ENCODE results near the gene QPCT. TPM values are rescaled to one million over a fixed set of nuclear protein-coding genes. Genes with fewer than 3 reads are reported as not detected.

The QPCT gene
- total RNA-seq, 1 experiment from 2014 or later: not detected

DNA sequence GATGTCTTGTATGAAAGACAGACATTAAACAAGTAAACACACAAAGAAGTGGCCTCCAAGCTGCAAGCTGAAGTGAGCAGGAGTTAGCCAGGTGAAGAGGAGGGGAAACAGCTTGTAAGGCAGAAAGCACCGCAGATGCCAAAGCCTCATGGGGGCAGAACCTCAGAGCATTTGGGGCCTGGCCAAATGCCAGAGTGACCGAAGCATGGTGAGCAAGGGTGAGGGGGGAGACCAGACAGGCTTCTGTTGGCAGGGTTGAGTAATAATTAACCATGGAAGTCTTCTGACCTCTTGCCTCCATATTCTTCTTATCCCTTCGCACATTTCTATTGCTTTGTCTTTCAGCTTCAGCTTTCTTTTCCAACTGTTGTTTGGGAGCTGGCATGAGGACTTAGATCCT lies 5.6 kb downstream of the QPCT start:
- peak overlapping the region; percentile 67 for H3K18ac ChIP-seq (ENCODE audit: insufficient read length, low read depth, low read length)
- no CpG with 5 or more reads among the region's 3 CpGs for WGBS (ENCODE audit: extremely low coverage, insufficient read length, low lambda C conversion rate)
- no peak overlapping the region for H2BK120ac ChIP-seq (ENCODE audit: low read depth, low read length, poor library complexity, severe bottlenecking)
- no peaks in the 10 kb centered on the region for H3K23me2 ChIP-seq (ENCODE audit: insufficient read length, low read depth, low read length, poor library complexity, severe bottlenecking)
- H3K14ac ChIP-seq (ENCODE audit: insufficient read depth, low read length): no peak overlapping the region
- no peak overlapping the region for H2AK5ac ChIP-seq (ENCODE audit: insufficient read length, low read length)
- H3K27ac Mint-ChIP-seq: peak overlapping the region in 2 of 3 experiments; percentile 61 to 85; a peak in 3 of 7 replicates
- H3K27me3 ChIP-seq (ENCODE audit: insufficient read depth, low read length): no peaks in the 10 kb centered on the region
- H3K9me3 Mint-ChIP-seq: no peaks in the 10 kb centered on the region
- no peak overlapping the region for H3K23ac ChIP-seq (ENCODE audit: insufficient read length, low read depth, low read length)
- no peak overlapping the region for H4K8ac ChIP-seq (replicated peaks; ENCODE audit: insufficient read length, low read depth, low read length)
- H2BK15ac ChIP-seq (ENCODE audit: low read depth, low read length): no peak overlapping the region
- H3K27me3 Mint-ChIP-seq (ENCODE audit: low read depth): no peaks in the 10 kb centered on the region; the same call in 1 of the 2 replicates
- TF ChIP-seq, protein P1, sequence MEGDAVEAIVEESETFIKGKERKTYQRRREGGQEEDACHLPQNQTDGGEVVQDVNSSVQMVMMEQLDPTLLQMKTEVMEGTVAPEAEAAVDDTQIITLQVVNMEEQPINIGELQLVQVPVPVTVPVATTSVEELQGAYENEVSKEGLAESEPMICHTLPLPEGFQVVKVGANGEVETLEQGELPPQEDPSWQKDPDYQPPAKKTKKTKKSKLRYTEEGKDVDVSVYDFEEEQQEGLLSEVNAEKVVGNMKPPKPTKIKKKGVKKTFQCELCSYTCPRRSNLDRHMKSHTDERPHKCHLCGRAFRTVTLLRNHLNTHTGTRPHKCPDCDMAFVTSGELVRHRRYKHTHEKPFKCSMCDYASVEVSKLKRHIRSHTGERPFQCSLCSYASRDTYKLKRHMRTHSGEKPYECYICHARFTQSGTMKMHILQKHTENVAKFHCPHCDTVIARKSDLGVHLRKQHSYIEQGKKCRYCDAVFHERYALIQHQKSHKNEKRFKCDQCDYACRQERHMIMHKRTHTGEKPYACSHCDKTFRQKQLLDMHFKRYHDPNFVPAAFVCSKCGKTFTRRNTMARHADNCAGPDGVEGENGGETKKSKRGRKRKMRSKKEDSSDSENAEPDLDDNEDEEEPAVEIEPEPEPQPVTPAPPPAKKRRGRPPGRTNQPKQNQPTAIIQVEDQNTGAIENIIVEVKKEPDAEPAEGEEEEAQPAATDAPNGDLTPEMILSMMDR (conservative IDR thresholded peaks at IDR 0.05): no peak
- no peak overlapping the region for H4K5ac ChIP-seq (ENCODE audit: insufficient read length, low read depth, low read length)
- H4K91ac ChIP-seq (ENCODE audit: insufficient read length, low read depth, low read length): no peak overlapping the region
- H3K4me3 Mint-ChIP-seq: no peak overlapping the region
- H3K9ac ChIP-seq (ENCODE audit: extremely low read depth, insufficient read length, low read length): no peak overlapping the region
- no peaks in the 10 kb centered on the region for H3K36me3 Mint-ChIP-seq (ENCODE audit: insufficient read depth in 1 of 3, low read depth in 3 of 3)
- H2AFZ ChIP-seq (ENCODE audit: low read length): no peak overlapping the region
- H3K4me2 ChIP-seq (ENCODE audit: insufficient read depth, insufficient read length, low read length): no peak overlapping the region
- no peaks in the 10 kb centered on the region for H4K20me1 ChIP-seq (ENCODE audit: control insufficient read depth, insufficient read depth, insufficient read length)
- peaks cover 7% of the 10 kb centered on the region; the same call in 1 of the 2 replicates for H3K4me1 ChIP-seq (ENCODE audit: insufficient read depth, low read length)
- H3K27ac ChIP-seq (ENCODE audit: insufficient read length, low read depth, low read length): no peak overlapping the region
- no peak overlapping the region for H2BK5ac ChIP-seq (ENCODE audit: insufficient read length, low read length)
- no peaks in the 10 kb centered on the region for H3K79me1 ChIP-seq (ENCODE audit: insufficient read depth, low read depth, low read length, poor library complexity, severe bottlenecking)
- H2BK20ac ChIP-seq (ENCODE audit: low read depth, low read length, poor library complexity, severe bottlenecking): no peak overlapping the region
- H3K4me1 Mint-ChIP-seq: peaks cover 23 to 26% of the 10 kb centered on the region in 2 experiments
- no peak for DNase-seq
- H3K79me2 ChIP-seq (ENCODE audit: insufficient read depth, low read length): no peaks in the 10 kb centered on the region
- H2BK12ac ChIP-seq (ENCODE audit: insufficient read length, low read depth, low read length): peak overlapping the region; percentile 2
- no peak overlapping the region for H3T11ph ChIP-seq (ENCODE audit: low read length)
- no peak overlapping the region for H3K56ac ChIP-seq (ENCODE audit: insufficient read length, low read depth, low read length)
- no peaks in the 10 kb centered on the region for H3K9me3 ChIP-seq (ENCODE audit: control insufficient read depth, low read depth, low read length)
- no peak overlapping the region for H3K4ac ChIP-seq (ENCODE audit: low read depth, low read length)

Data from H9 (cell line).